ENCODE results near the gene SPAG16. TPM values are rescaled to one million over a fixed set of nuclear protein-coding genes. Genes with fewer than 3 reads are reported as not detected.

SPAG16 gene
- polyA plus RNA-seq, 4 donors, result 37.2 to 72.6 (median 65.7) TPM

DNA sequence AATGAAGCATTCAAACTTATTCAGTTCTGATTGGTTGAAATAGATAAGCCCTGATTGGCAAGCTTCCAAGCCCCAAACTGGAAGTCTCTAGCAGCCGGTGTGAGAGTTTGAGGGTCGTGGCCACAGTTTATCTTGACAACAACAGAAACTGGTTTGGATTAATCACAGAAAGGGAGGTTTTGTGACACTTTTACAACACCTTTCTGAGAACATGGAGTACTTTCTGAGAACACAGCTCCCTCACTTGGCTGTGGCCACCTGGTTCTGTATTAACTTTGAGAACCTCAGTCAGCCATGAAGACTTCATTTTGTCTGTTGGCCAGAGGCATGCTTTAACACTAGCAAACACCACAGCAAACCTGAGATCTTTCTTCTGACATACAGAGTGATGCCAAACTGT is 845.9 kb downstream of the SPAG16 start:
- DNase-seq (ENCODE audit: low read depth in 4 of 4, low spot score in 3 of 4), result peak in 3 of 4 donors; percentile 12 to 22 (median 20)

DNA sequence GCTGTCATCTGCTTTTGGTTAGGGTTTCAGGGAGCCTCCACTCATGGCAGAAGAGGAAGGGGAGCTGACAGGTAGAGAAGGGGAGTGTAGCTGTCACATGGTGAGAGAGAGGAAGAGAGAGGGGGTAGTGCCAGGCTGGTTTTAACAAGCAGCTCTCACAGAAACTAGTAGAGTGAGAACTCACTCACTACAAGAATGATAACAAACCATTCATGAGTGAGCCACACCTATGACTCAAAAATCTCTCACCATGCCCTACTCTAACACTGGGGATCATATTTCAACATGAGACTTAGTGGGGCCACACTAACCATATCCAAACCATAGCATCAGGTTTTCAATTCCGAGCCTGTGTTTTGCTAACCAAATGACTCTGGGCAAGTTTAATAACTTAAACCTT is 851.7 kb downstream of the SPAG16 start:
- no peak for DNase-seq (ENCODE audit: low read depth in 4 of 4, low spot score in 3 of 4)

DNA sequence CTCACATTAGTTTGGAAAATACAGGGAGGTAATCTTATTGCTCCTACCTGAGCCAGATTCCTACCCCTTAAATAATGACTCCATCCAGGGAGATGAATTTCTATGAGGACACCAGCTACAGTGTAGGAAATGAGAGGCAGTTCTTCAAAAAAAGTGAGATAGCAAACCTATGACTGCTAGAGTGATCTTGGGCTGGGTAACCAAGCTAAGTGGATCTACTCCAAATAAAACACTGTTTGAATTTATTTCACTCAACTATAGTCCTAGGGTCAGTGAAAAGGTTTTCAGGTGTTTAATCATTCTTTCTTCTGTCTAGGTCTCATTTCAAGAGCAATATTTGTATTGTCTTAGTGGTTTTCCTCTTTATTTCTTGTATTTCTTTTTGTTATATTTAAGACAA is 854.5 kb downstream of the SPAG16 start:
- DNase-seq (ENCODE audit: low read depth in 4 of 4, low spot score in 3 of 4), result no peak

DNA sequence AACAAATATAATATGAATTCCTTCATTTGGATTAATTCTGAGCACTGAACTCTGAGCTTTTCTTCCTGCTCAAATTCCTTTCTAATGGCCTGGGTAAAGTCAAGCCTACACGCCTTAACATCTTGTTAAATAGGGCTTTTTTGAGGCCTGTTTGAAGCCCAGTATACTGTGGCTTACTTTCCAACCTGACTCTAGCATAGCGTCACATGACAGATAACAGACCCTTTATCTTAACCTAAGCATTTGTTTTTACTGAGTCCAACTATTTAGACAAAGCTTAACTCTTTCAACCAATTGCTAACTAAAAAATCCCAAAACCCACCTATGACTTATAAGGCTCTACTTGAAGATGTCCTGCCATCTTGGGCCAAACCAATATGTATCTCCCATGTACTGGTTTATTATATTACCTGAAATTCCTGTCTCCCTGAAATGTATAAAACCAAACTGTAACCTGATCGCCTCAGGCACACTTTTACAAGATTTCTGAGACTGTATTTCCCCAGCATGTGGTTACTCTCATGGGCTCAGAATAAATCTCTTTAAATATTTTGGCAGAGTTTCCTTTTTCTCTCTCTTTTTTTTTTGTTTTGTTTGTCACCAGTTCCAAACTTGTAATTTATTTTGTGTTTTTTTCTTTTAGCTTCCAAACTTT is 855.5 kb downstream of the SPAG16 start:
- peak in 2 of 4 donors; percentile 7 to 8 for DNase-seq (ENCODE audit: low read depth in 4 of 4, low spot score in 3 of 4)

DNA sequence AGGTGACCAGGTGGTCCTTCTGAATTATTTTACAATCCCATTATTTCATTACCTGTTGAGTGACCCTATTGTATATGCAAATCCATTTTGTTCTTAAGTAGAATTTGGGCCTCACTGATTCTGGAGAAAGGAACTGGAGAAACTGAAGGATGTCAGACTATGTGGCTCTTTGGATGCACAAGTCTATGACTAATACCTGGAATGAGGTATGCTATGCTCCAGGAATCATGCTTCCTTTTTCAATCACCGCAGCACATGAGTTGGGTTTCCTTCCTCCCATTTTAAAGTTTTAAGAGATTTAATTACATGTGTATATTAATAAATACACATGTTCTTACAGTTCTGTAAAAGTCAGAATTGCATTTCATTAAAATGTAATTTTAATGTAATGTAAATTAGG is 872.7 kb downstream of the SPAG16 start:
- no peak for DNase-seq (ENCODE audit: low read depth in 4 of 4, low spot score in 3 of 4)

DNA sequence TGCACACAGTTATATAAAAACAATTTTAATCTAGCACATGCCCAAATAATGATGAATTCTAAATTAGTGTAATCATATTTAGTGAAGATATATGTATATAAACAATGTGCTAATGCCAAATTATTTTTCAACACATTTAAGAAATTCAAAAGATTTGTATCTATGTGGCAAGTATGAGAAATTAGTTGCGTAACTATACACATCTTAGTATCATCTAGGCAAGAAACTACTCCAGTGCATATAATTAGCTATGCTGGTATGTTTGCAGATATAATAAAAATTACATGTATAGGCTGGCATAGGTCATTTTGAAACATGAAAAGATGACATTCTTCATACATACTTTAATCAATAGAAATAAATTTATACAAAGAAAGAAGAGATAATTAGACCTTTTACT is 874.6 kb downstream of the SPAG16 start:
- DNase-seq (ENCODE audit: low read depth in 4 of 4, low spot score in 3 of 4), result no peak

DNA sequence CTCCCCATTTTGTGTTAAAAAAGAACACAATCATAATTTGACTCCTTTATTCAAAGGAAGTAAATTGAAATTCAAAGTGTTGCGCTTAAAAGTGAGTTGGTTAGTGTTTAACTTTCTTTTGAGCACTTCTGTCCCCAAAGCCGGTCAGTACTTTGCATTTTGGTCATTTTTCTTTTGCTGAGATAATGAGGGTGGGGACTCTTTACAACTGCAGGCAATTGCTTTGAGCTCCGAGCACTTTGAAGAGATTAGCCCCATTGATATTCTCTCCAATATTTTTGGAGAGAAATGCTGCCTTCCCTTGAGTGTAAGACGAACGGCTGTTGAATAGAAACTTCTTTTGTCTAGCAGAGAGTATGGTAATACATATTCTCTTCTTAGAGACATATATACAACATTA is 885.0 kb downstream of the SPAG16 start:
- no peak for DNase-seq (ENCODE audit: low read depth in 4 of 4, low spot score in 3 of 4)

DNA sequence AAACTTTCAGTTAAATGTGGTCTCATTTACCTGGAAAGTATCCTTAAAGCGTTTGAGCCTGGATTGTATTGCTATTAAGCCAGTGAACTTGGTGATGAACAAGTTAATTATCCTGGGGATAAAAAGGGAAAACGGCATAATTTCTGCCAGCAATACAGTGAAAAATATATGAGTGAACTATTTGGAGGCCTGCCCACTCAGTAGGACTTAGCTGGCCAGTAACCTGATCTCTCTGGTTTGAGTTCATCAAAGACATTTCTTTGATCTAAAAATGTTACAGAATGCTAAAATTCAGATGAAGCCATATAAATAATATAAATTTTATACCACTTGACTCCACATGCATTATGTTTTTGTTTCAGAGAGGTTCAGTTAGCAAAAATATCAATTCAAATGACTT is 885.5 kb downstream of the SPAG16 start:
- no peak for DNase-seq (ENCODE audit: low read depth in 4 of 4, low spot score in 3 of 4)

DNA sequence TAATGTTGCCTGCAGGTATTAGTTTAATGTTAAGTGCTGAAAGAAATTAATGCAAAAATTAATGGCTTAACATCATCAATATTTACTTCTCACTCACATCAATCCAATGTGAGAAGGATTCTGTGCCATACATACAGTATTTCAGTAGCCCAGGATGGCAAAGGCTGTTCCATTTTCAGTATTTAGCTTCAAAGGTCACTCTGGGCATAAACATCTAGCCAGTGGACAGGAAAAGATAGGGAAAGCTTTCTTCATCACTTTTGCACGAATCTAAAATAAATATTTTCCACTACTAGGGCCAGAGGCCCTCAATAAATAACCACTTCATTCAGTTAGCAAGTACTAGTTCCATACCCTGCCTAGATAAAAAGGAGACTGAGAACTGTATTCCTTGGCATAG is 890.3 kb downstream of the SPAG16 start:
- no peak for DNase-seq (ENCODE audit: low read depth in 4 of 4, low spot score in 3 of 4)

DNA sequence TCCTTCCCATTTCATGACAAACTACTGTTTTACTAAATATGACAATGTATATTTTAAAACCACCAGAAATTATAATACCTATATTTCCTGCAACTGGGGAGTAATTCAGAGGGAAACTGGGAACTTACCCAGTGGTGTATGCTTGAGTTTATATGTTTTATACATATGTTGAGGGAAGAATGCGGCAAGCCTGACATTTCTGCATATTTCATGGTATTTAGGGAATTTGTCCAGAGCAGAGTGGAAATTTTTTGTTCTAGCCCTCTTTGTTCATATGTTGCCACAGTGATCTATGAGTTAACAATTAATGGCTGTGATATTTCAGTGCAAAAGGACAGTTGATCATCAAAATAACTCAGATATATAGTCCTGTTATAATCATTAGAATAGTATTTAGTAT is 895.8 kb downstream of the SPAG16 start:
- no peak for DNase-seq (ENCODE audit: low read depth in 4 of 4, low spot score in 3 of 4)

DNA sequence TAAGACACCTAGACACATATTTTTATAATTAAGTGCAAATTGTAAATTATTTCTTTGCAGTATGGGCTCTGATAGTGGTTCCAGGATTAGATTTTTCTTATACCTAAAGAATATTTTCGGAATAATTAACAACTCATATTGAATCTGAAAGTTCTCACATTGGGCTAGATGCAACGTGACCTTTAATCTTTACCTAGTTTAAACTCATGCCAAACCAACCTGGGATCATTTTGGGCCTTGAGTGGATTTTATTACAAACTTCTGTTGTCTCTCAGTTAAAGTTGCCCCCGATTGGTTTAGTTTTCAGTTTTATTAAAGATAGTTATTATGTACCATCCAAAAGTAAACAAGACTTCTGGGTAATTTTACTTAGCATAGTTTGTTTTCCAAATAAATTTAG is 896.4 kb downstream of the SPAG16 start:
- DNase-seq (ENCODE audit: low read depth in 4 of 4, low spot score in 3 of 4), result no peak

DNA sequence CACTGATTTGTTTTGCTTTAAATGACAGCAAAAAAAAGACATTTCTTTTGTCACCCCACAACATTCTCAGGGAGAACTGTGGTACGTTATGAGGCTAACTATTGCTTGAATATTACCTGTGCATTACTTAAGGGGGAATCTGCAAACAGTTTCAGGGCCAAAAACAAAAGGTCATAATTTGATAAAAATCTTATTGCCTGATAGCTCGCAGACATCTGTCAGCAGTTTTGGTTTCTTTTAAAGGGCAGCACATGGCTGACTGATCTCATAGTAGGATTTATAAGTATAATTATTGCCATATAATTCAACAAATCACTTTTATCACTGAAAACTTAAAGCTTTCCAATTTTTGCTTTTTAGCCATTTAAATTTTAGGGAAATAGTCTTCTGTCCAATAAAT is 900.2 kb downstream of the SPAG16 start:
- DNase-seq (ENCODE audit: low read depth in 4 of 4, low spot score in 3 of 4), result no peak

DNA sequence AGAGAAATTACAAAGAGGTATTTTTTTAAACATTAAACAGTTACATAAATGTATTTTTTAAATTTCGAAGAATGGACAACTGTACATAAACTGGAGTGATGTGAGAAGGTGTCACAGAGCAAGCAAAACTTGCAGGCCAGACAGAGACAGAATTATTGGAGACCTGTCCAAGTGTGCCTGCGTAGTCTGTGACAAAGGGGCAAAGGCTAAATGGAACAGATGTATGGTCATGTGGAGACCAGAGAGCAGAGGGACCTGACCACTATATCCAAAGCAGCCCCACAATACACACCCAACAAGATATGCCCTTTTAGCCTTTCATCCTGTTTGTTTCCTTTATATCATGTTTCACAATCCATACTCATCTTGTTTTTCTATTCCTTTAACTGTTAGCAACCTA is 901.3 kb downstream of the SPAG16 start:
- DNase-seq (ENCODE audit: low read depth in 4 of 4, low spot score in 3 of 4), result no peak

DNA sequence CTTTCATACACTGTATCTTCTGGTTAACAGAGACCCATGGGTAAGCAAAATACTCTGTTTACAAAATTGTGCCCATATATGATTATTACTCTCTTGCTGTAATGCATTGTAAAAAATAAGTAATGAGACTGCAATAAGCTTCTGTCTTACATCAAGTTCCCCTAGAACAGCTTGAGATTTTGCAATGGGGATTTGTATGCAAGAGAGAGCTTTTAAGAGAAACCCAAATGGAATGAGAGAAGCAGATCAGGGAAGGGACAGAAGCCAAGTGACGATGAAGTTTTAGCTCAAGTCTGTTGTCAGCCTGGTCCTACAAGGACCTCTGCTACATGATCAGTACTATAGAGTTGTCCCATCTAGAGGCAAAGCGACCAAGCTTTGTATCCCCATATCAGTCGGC is 908.4 kb downstream of the SPAG16 start:
- DNase-seq (ENCODE audit: low read depth in 4 of 4, low spot score in 3 of 4), result no peak

DNA sequence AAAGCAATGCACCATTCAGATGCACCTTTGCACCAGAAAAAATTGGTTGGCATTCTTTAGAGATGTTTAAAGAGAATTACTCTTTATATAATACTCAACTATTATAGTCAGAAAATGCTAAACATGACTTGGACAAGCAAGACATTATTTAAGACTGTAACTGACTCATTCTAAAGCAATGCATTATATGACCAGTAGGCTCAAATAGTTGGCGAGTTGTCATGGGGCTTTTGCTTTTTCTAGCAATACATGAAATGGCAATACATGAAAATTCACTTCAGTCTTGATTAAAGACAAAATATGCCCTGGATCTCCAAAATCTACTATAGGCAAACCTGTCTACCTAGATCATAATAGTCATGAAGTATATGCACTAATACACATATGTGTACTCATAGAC is 909.7 kb downstream of the SPAG16 start:
- DNase-seq (ENCODE audit: low read depth in 4 of 4, low spot score in 3 of 4), result no peak

DNA sequence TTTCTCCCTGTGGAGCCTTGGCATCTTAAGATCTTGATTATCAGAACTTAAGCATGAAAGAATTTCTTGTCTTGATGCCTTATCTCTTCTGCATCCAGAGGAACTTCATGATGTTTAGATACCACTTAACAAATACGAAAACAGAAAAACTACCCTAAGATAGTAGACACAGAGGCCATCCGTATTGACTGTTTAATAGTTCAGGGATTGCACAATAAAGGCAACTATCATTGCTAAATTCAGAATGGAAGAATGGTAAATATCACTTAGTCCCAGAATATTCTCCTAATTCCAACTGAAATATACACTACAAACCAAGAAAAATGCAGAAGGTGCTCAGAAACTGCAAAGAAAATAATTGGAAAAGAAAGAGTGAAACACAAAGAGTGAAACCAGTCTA is 912.0 kb downstream of the SPAG16 start:
- DNase-seq (ENCODE audit: low read depth in 4 of 4, low spot score in 3 of 4), result no peak

DNA sequence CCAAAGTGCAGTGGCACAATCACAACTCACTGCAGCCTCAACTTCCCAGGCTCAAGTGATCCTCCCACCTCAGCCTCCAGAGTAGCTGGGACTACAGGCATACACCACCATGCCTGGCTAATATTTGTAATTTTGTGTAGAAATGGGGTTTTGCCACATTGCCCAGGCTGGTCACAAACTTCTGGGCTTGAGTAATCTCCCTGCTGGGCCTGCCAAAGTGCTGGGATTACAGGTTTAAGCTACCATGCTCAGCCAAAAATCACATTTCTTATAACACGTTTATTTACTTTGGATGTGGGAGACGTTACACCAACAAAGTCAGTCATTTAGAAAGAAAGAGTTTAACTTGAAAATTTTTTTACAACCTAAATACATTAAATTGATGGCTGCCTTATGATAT is 917.6 kb downstream of the SPAG16 start:
- DNase-seq (ENCODE audit: low read depth in 4 of 4, low spot score in 3 of 4), result no peak

DNA sequence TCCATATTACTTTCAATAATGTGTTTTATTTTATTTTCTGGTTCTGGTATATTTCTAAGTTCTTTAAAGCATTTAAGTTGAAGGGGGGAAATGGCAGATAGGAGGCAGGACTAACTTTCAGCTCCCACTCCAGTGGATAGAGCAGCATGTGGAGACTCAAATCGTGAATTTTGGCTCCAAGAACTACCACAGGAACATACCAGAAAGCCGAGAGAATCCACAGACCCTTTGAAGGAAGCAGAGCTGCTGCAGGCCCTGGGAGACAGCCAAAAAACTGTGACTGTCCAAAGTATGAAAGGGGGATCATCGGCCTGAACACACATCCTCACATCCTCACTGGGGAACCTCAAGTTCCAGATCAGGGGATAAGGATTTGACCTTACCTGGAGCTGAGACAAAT is 919.0 kb downstream of the SPAG16 start:
- DNase-seq (ENCODE audit: low read depth in 4 of 4, low spot score in 3 of 4), result no peak

DNA sequence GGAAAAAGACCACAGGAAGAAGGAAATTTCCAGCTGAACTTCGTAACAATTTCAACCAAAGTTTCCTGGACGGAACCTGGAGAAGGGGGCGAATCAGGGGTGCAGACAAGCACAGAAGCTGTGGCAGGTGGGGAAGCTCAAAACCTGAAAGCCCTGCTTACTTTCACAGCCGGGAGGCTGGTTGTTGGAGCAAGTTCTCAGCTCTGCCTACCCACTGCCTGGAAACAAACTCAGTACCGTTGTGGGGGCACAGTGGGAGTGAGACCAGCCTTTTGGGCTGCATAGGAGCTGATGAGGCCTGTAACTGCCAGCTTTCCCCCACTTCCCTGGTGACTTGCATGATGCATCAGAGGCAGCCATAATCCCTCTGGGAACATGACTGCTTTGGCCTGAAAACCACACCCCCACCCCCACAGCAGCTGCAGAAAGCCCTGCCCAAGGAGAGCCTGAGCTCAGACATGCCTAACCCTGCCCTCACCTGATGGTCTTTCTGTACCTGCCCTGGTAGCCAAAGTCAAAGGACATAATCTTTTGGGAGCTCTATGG is 919.6 kb downstream of the SPAG16 start:
- no peak for DNase-seq (ENCODE audit: low read depth in 4 of 4, low spot score in 3 of 4)

DNA sequence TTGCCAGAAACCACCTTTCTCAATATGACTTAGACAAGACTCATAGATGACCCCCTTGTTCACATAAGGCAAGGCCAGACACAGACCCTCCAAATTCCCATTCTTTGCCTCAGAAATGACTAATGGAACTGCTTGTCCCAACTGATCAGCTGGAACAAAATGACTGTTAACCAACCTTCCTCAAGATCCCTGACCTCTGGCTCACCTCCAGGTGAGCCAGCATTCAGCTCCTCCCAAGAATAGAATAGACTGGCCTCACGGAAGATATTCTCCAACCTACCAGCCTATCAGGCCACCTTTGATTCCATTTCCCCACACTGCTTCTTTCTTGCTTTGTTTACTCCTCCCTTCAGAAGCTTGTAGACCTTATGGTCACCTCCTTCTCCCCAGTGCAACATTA is 930.8 kb downstream of the SPAG16 start:
- no peak for DNase-seq (ENCODE audit: low read depth in 4 of 4, low spot score in 3 of 4)

DNA sequence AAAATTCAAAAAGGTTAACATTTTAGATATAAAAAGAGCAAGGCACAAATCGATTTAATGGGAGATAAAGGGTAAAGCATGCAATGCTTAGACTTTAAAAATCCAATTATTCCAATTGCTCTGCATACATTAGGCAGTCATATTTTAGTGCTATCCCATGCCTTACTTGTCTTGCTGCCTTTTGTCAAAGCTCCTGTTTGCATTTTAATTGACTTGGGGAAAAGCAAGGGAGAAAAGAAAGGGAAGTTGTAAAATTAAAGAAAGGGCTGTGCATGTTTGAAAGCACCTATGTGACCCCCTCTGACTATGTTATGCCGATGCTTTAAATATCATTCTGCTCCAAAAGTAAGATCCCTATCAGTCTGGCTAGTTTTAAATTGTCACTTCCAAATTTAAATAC is 932.9 kb downstream of the SPAG16 start:
- no peak for DNase-seq (ENCODE audit: low read depth in 4 of 4, low spot score in 3 of 4)

DNA sequence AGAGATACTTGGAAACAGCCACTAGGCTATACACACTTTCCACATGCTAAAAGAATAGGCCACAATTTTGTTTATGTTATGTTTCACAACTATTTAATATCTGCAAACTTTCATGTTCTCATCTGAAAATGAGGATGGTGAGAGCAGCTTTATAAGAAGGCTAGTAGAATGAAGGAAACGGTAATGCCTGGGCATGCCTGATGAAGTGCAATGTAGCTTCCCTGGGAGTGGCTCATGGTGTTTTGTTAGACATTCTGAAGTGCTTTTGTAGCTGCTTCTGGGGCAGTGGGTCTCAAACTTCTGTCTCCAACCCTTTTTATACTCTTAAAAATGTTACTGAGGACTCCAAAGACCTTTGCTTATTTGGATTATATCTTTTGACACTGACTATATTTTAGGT is 933.3 kb downstream of the SPAG16 start:
- no peak for DNase-seq (ENCODE audit: low read depth in 4 of 4, low spot score in 3 of 4)

DNA sequence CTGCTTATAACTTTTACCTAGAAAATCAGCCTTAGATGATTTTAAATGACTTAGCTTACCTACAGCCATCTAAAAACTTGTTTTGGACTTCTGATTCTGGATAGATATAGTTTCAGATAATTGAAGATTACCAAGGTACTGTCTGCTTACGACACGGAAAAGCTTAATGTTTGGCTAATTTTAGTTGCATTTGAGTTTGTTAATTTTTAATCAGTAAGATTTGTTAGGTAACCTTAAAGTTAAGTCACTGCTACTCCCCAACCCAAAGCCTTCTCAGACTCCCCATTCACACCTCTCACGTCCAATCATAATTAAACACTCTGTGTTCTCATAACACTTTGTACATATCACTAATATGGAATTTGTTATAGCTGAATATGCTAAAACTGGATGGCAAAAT is 936.0 kb downstream of the SPAG16 start:
- no peak for DNase-seq (ENCODE audit: low read depth in 4 of 4, low spot score in 3 of 4)
